HG02759 (cell line): Measurements from ENCODE around the gene LRBA.
"Not testable (repeated sequence)": the region's sequence is repeated elsewhere in the genome, so short reads cannot be mapped to it uniquely, and the experiment has no call there.

ENCODE experiments used
- ATAC-seq: cut with Tn5 transposase; IDR thresholded peaks from one replicate; pipeline ENCODE4 v1.9.1; 2021; ENCODE audit warnings: mild to moderate bottlenecking, moderate library complexity; ENCODE audit not compliant: unreplicated experiment

LRBA gene

DNA sequence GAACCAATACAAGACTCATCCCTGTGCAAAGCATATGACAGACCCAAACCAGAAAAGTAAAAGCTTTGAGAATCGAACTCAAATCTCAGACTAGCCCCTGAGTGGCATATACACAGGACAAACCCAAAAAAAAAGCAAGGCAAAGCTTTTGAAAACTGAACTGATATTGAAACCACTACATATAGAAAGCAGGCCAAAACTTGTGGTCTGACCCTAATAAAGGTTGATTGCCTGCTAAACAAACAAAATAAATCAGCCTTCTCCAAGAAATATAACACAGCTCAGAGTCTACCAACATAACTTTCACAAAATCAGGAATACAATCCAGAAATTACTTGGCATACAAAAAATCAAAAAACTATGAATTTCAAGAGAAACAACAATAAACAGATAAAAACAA, 40.3 kb downstream of the LRBA start:
- peak; percentile 57 for ATAC-seq

GRCh38 chr4:150974252-150974640, 40.8 kb downstream of the LRBA start:
- ATAC-seq = no peak

- no peak for ATAC-seq
Observed at GRCh38 chr4:150973626-150974251, 41.3 kb downstream of the LRBA start.

DNA sequence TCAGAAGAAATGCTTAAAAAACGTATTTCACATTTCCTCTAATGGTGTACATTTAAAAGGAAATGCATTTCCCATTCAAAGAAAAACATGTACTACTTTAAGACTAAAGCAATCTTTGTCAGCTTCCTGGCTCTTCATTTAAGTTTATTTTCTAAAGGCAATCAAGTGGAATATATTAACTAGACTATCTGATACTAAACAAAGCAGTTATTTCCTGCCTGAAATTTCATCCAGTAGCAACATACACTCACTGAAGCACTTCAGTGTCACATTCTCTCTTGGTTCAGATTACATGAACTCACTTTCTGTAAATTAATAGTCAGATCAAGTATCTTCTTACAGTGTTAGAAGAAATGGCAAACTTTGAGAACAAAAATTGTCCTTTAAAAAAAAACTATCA, 42.5 kb downstream of the LRBA start:
- no peak for ATAC-seq

GRCh38 chr4:150971901-150972300, 43.2 kb downstream of the LRBA start:
- ATAC-seq = no peak

- peak; percentile 84 for ATAC-seq
Observed at GRCh38 chr4:150970685-150971151, 44.4 kb downstream of the LRBA start.

DNA sequence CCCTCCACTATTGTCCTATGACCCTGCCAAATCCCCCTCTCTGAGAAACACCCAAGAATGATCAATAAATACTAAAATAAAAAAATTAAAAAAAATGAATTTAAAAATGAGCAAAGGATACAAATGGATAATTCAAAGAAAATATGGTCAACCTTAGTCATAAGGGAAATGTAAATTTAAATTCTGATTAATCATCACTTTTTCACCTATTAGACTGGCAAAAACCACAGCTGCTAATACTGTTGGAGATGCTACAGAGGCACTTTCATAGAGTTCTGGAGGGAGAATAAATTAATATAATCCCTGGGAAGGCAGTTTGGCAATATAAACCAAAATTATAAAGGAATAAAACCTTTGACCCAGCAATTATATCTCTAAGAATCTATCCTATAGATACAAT, 50.3 kb downstream of the LRBA start:
- ATAC-seq = no peak

DNA sequence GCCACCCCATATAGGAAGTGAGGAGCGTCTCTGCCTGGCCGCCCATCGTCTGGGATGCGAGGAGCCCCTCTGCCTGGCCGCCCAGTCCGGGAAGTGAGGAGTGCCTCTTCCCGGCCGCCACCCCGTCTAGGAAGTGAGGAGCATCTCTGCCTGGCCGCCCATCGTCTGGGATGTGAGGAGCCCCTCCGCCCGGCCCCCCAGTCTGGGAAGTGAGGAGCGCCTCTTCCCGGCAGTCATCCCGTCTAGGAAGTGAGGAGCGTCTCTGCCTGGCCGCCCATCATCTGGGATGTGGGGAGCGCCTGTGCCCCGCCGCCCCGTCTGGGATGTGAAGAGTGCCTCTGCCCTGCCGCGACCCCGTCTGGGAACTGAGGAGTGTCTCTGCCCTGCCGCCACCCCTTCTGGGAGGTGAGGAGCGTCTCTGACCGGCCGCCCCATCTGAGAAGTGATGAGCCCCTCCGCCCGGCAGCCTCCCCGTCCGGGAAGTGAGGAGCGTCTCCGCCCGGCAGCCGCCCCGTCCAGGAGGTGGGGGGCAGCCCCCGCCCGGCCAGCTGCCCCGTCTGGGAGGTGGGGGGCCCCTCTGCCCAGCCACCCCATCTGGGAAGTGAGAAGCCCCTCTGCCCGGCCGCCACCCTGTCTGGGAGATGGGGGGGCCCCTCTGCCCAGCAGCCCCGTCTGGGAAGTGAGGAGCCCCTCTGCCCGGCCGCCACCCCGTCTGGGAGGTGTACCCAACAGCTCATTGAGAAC, 51.3 kb downstream of the LRBA start:
- not testable (repeated sequence) for ATAC-seq

DNA sequence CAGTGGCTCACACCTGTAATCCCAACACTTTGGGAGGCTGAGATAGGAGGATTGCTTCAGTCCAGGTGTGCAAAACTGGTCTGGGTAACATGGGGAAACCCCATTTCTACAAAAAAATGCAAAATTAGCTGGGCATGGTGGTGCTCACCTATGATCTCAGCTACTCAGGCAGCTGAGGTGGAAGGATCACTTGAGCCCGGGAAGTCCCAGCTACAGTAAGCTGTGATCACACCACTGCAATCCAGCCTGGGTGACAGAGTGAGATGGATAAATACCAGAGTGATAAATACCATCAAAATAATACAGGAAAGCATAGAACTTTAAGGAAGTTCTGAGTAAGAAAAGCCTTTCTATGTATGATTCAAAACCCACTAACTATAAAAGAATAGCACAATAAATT, 52.8 kb downstream of the LRBA start:
- ATAC-seq = no peak

- no peak for ATAC-seq
Observed at GRCh38 chr4:150961566-150961965, 53.5 kb downstream of the LRBA start.

- no peak for ATAC-seq
Observed at GRCh38 chr4:150960818-150961217, 54.3 kb downstream of the LRBA start.

- no peak for ATAC-seq
Observed at GRCh38 chr4:150960079-150960478, 55.0 kb downstream of the LRBA start.

- ATAC-seq = not testable (repeated sequence)
Observed at GRCh38 chr4:150957981-150958380, 57.1 kb downstream of the LRBA start.

GRCh38 chr4:150957095-150957494, 58.0 kb downstream of the LRBA start:
- ATAC-seq = not testable (repeated sequence)

DNA sequence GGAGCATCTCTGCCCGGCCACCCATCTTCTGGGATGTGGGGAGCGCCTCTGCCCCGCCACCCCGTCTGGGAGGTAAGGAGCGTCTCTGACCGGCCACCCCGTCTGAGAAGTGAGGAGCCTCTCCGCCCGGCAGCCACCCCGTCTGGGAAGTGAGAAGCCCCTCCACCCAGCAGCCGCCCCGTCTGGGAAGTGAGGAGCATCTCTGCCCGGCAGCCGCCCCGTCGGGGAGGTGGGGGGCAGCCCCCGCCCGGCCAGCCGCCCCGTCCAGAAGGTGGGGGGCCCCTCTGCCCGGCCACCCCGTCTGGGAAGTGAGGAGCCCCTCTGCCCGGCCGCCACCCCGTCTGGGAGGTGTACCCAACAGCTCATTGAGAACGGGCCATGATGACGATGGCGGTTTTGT, 61.2 kb downstream of the LRBA start:
- not testable (repeated sequence) for ATAC-seq

GRCh38 chr4:150952167-150952845, 62.8 kb downstream of the LRBA start:
- no peak for ATAC-seq

DNA sequence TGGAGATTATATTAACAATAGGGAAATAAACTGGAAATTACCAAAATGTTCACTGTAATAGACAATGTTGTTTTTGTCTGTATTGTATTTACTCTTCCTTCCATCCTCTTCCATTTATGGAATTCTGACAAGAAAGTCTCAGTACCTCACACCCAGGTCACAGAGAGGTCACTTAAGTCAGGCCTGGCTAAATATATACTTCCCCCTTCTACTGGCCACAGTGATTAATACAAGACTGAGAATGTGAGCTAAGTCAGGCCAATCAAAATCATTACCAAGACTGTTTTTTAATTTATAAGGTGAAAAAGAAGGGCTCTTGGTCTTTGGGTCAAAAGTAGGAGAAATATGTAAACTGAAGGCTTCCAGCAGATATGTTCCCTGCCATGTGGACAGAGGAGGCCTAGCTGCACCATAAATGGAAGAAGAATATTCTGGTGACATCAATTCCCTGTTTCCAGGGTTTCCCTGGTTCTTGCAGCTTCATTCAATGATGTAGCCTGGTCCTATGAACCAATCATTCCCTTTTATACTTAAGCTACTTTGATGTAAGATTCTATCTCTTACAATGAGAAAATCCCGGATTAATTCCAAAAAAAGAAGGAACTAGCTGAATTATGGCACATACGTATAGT, 64.3 kb downstream of the LRBA start:
- peak; percentile 90 for ATAC-seq

- no peak for ATAC-seq
Observed at GRCh38 chr4:150949943-150950342, 65.1 kb downstream of the LRBA start.

DNA sequence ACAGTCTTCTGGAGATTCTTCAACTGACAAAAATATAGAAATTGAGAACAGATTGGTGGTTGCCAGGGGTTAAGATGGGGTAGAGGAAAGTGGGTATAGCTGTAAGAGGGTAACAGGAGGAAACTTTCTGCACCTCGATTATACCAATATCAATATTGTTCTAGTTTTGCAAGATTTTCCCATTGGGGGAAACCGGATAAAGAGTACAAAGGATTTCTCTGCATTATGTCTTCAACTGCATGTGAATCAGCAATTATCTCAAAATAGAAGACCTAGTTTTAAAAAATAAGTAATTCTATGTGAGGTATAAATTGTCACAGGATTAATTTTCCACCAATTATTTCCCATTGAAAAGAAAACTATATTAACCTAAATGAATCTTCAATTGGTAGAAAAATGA, 65.7 kb downstream of the LRBA start:
- no peak for ATAC-seq

GRCh38 chr4:150948710-150949109, 66.4 kb downstream of the LRBA start:
- no peak for ATAC-seq

- ATAC-seq = no peak
Observed at GRCh38 chr4:150948074-150948473, 67.0 kb downstream of the LRBA start.
